ENCODE results near the gene C16orf95. TPM values are rescaled to one million over a fixed set of nuclear protein-coding genes. Genes with fewer than 3 reads are reported as not detected.

C16orf95 gene
- total and polyA plus RNA-seq, 4 donors: 4.3 to 9.9 (median 5.6) TPM

- 51% methylated on average over 15 of the region's 15 CpGs for WGBS (ENCODE audit: insufficient coverage)
- Histone ChIP-seq H3K4me1 (ENCODE audit: control insufficient read depth, insufficient read depth, low read length) (no peaks in the 10 kb centered on the region), H3K27ac (ENCODE audit: low read depth, low read length) (no peak overlapping the region), H3K4me3 (ENCODE audit: low read depth, low read length) (no peak overlapping the region), H3K27me3 (ENCODE audit: control insufficient read depth, insufficient read depth, low read length) (no peaks in the 10 kb centered on the region), H3K36me3 (ENCODE audit: control insufficient read depth, insufficient read depth, low read length) (peaks cover 22% of the 10 kb centered on the region), H3K9me3 (ENCODE audit: control insufficient read depth, insufficient read depth, low read length) (no peaks in the 10 kb centered on the region)
- peak in 2 of 6 donors; percentile 64 to 68 for DNase-seq (ENCODE audit: low read depth in 4 of 6, low spot score in 6 of 6)
These were observed 19.1 kb downstream of the C16orf95 start for GRCh38 chr16:87297918-87298631.

GRCh38 chr16:87297407-87297806, 19.8 kb downstream of the C16orf95 start:
- H3K4me3 ChIP-seq (ENCODE audit: low read depth, low read length): no peak overlapping the region
- WGBS (ENCODE audit: insufficient coverage): 95% methylated on average over 3 of the region's 5 CpGs
- peaks cover 20% of the 10 kb centered on the region for H3K36me3 ChIP-seq (ENCODE audit: control insufficient read depth, insufficient read depth, low read length)
- DNase-seq (ENCODE audit: low read depth in 4 of 6, low spot score in 6 of 6): no peak
- no peak overlapping the region for H3K27ac ChIP-seq (ENCODE audit: low read depth, low read length)
- H3K4me1 ChIP-seq (ENCODE audit: control insufficient read depth, insufficient read depth, low read length): no peaks in the 10 kb centered on the region
- no peaks in the 10 kb centered on the region for H3K9me3 ChIP-seq (ENCODE audit: control insufficient read depth, insufficient read depth, low read length)
- no peaks in the 10 kb centered on the region for H3K27me3 ChIP-seq (ENCODE audit: control insufficient read depth, insufficient read depth, low read length)

GRCh38 chr16:87295661-87296531, 21.3 kb downstream of the C16orf95 start:
- H3K36me3 ChIP-seq (ENCODE audit: control insufficient read depth, insufficient read depth, low read length): peaks cover 20% of the 10 kb centered on the region
- 88% methylated on average over 14 of the region's 20 CpGs for WGBS (ENCODE audit: insufficient coverage)
- DNase-seq (ENCODE audit: low read depth in 4 of 6, low spot score in 6 of 6): no peak

GRCh38 chr16:87295259-87295658, 21.9 kb downstream of the C16orf95 start:
- Histone ChIP-seq H3K9me3 (ENCODE audit: control insufficient read depth, insufficient read depth, low read length) (no peaks in the 10 kb centered on the region), H3K36me3 (ENCODE audit: control insufficient read depth, insufficient read depth, low read length) (peaks cover 20% of the 10 kb centered on the region), H3K4me1 (ENCODE audit: control insufficient read depth, insufficient read depth, low read length) (no peaks in the 10 kb centered on the region), H3K4me3 (ENCODE audit: low read depth, low read length) (no peak overlapping the region), H3K27me3 (ENCODE audit: control insufficient read depth, insufficient read depth, low read length) (no peaks in the 10 kb centered on the region), H3K27ac (ENCODE audit: low read depth, low read length) (no peak overlapping the region)
- WGBS (ENCODE audit: insufficient coverage): 94% methylated on average over 3 of the region's 4 CpGs
- DNase-seq (ENCODE audit: low read depth in 4 of 6, low spot score in 6 of 6): no peak

More at GRCh38 chr16:87295661-87296531, 21.3 kb downstream of the C16orf95 start:
- H3K4me3 ChIP-seq (ENCODE audit: low read depth, low read length): no peak overlapping the region
- H3K4me1 ChIP-seq (ENCODE audit: control insufficient read depth, insufficient read depth, low read length): no peaks in the 10 kb centered on the region
- no peaks in the 10 kb centered on the region for H3K27me3 ChIP-seq (ENCODE audit: control insufficient read depth, insufficient read depth, low read length)
- no peak overlapping the region for H3K27ac ChIP-seq (ENCODE audit: low read depth, low read length)
- H3K9me3 ChIP-seq (ENCODE audit: control insufficient read depth, insufficient read depth, low read length): no peaks in the 10 kb centered on the region

GRCh38 chr16:87293990-87294389, 23.2 kb downstream of the C16orf95 start:
- H3K36me3 ChIP-seq (ENCODE audit: control insufficient read depth, insufficient read depth, low read length): peaks cover 15% of the 10 kb centered on the region
- no peaks in the 10 kb centered on the region for H3K9me3 ChIP-seq (ENCODE audit: control insufficient read depth, insufficient read depth, low read length)
- no peak overlapping the region for H3K27ac ChIP-seq (ENCODE audit: low read depth, low read length)
- H3K4me3 ChIP-seq (ENCODE audit: low read depth, low read length): no peak overlapping the region
- H3K27me3 ChIP-seq (ENCODE audit: control insufficient read depth, insufficient read depth, low read length): no peaks in the 10 kb centered on the region
- WGBS (ENCODE audit: insufficient coverage): 90% methylated on average over 3 of the region's 3 CpGs
- no peaks in the 10 kb centered on the region for H3K4me1 ChIP-seq (ENCODE audit: control insufficient read depth, insufficient read depth, low read length)
- DNase-seq (ENCODE audit: low read depth in 4 of 6, low spot score in 6 of 6): no peak

GRCh38 chr16:87291944-87292343, 25.2 kb downstream of the C16orf95 start:
- H3K4me1 ChIP-seq (ENCODE audit: control insufficient read depth, insufficient read depth, low read length): no peaks in the 10 kb centered on the region
- no peak for DNase-seq (ENCODE audit: low read depth in 4 of 6, low spot score in 6 of 6)
- H3K36me3 ChIP-seq (ENCODE audit: control insufficient read depth, insufficient read depth, low read length): peaks cover 4% of the 10 kb centered on the region
- H3K4me3 ChIP-seq (ENCODE audit: low read depth, low read length): no peak overlapping the region
- no peak overlapping the region for H3K27ac ChIP-seq (ENCODE audit: low read depth, low read length)
- WGBS (ENCODE audit: insufficient coverage): 100% methylated on average over 6 of the region's 6 CpGs
- no peaks in the 10 kb centered on the region for H3K27me3 ChIP-seq (ENCODE audit: control insufficient read depth, insufficient read depth, low read length)
- H3K9me3 ChIP-seq (ENCODE audit: control insufficient read depth, insufficient read depth, low read length): no peaks in the 10 kb centered on the region

- H3K36me3 ChIP-seq (ENCODE audit: control insufficient read depth, insufficient read depth, low read length): no peaks in the 10 kb centered on the region
- no peak overlapping the region for H3K27ac ChIP-seq (ENCODE audit: low read depth, low read length)
- H3K27me3 ChIP-seq (ENCODE audit: control insufficient read depth, insufficient read depth, low read length): no peaks in the 10 kb centered on the region
- no peak overlapping the region for H3K4me3 ChIP-seq (ENCODE audit: low read depth, low read length)
- H3K4me1 ChIP-seq (ENCODE audit: control insufficient read depth, insufficient read depth, low read length): no peaks in the 10 kb centered on the region
- H3K9me3 ChIP-seq (ENCODE audit: control insufficient read depth, insufficient read depth, low read length): no peaks in the 10 kb centered on the region
- WGBS (ENCODE audit: insufficient coverage): 71% methylated on average over 1 of the region's 7 CpGs
- no peak for DNase-seq (ENCODE audit: low read depth in 4 of 6, low spot score in 6 of 6)
These were observed 28.3 kb downstream of the C16orf95 start for GRCh38 chr16:87288753-87289362.

- DNase-seq (ENCODE audit: low read depth in 4 of 6, low spot score in 6 of 6): no peak
- H3K9me3 ChIP-seq (ENCODE audit: control insufficient read depth, insufficient read depth, low read length): no peaks in the 10 kb centered on the region
- H3K27ac ChIP-seq (ENCODE audit: low read depth, low read length): no peak overlapping the region
- H3K27me3 ChIP-seq (ENCODE audit: control insufficient read depth, insufficient read depth, low read length): no peaks in the 10 kb centered on the region
- H3K36me3 ChIP-seq (ENCODE audit: control insufficient read depth, insufficient read depth, low read length): no peaks in the 10 kb centered on the region
- H3K4me1 ChIP-seq (ENCODE audit: control insufficient read depth, insufficient read depth, low read length): no peaks in the 10 kb centered on the region
- no peak overlapping the region for H3K4me3 ChIP-seq (ENCODE audit: low read depth, low read length)
- WGBS (ENCODE audit: insufficient coverage): 79% methylated on average over 2 of the region's 8 CpGs
These were observed 30.2 kb downstream of the C16orf95 start for GRCh38 chr16:87286839-87287626.

- no peaks in the 10 kb centered on the region for H3K36me3 ChIP-seq (ENCODE audit: control insufficient read depth, insufficient read depth, low read length)
- no peak overlapping the region for H3K4me3 ChIP-seq (ENCODE audit: low read depth, low read length)
- peak in 1 of 6 donors; percentile 40 for DNase-seq (ENCODE audit: low read depth in 4 of 6, low spot score in 6 of 6)
- 67% methylated on average over 2 of the region's 2 CpGs for WGBS (ENCODE audit: insufficient coverage)
- no peaks in the 10 kb centered on the region for H3K9me3 ChIP-seq (ENCODE audit: control insufficient read depth, insufficient read depth, low read length)
- H3K27ac ChIP-seq (ENCODE audit: low read depth, low read length): no peak overlapping the region
- no peaks in the 10 kb centered on the region for H3K4me1 ChIP-seq (ENCODE audit: control insufficient read depth, insufficient read depth, low read length)
- H3K27me3 ChIP-seq (ENCODE audit: control insufficient read depth, insufficient read depth, low read length): peaks cover 1% of the 10 kb centered on the region
These were observed 33.0 kb downstream of the C16orf95 start for GRCh38 chr16:87284183-87284582.
